GM12891 (cell line): ENCODE results near the gene MTREX.

ENCODE experiments used
- POLR2A ChIP-seq: IDR thresholded peaks from 2 replicates; pipeline ENCODE4 v1.6.1; 2011; ENCODE audit warnings: low read depth, low read length, control low read depth
- POLR2AphosphoS5 ChIP-seq: IDR thresholded peaks from 2 replicates; pipeline ENCODE4 v1.6.1; 2011; ENCODE audit warnings: low read depth, low read length, control low read depth
- TAF1 ChIP-seq: IDR thresholded peaks from 2 replicates; pipeline ENCODE4 v1.6.1; 2011; ENCODE audit warnings: low read depth, low read length, control low read depth

GRCh38 chr5:55356896-55357295, 49.1 kb downstream of the MTREX start:
- TF ChIP-seq POLR2AphosphoS5 = no peak
- 0 out of 2 replicates have a peak, but pooled peaks have one; percentile 14 for TF ChIP-seq POLR2A
- no peak for TF ChIP-seq TAF1
